HepG2 (cell line): Measurements from ENCODE around the gene BTBD19. TPM values are rescaled to one million over a fixed set of nuclear protein-coding genes. Genes with fewer than 3 reads are reported as not detected.
A peak's percentile ranks its signal among the peaks of the same experiment; 100 is the strongest.

Experiments used
- HNF4A ChIP-seq: sonication (generic); formaldehyde crosslinking; IDR thresholded peaks from 2 replicates; pipeline ENCODE4 v1.4.0; 2020; ENCODE audit warnings: missing genetic modification reagents
- KDM5B ChIP-seq: sonication (generic); formaldehyde crosslinking; IDR thresholded peaks from 2 replicates; pipeline ENCODE4 v1.4.0; 2020; ENCODE audit warnings: missing genetic modification reagents, mild to moderate bottlenecking, borderline replicate concordance
- MTA1 ChIP-seq: sonication (generic); formaldehyde crosslinking; IDR thresholded peaks from 2 replicates; pipeline ENCODE4 v1.4.0; 2020; ENCODE audit warnings: missing genetic modification reagents, mild to moderate bottlenecking, borderline replicate concordance
- NFIC ChIP-seq: IDR thresholded peaks from 2 replicates; pipeline ENCODE4 v1.6.1; 2012; ENCODE audit warnings: mild to moderate bottlenecking, low read length, inconsistent platforms
- NR2C2 ChIP-seq: sonication (generic); formaldehyde crosslinking; IDR thresholded peaks from 2 replicates; pipeline ENCODE4 v1.4.0; 2020; ENCODE audit warnings: missing genetic modification reagents, mild to moderate bottlenecking, moderate library complexity, borderline replicate concordance
- POLR2A ChIP-seq, 2 experiments: IDR thresholded peaks; 2 replicates each; pipeline ENCODE4 v1.6.1; 2011; ENCODE audit warnings: low read depth in 2 of 2, low read length in 2 of 2, mild to moderate bottlenecking in 1 of 2, moderate library complexity in 1 of 2; ENCODE audit not compliant: insufficient read depth in 1 of 2
- PRPF4 ChIP-seq: fragments of 200-400 bp; formaldehyde crosslinking; IDR thresholded peaks from 2 replicates; pipeline ENCODE4 v1.6.1; 2016; ENCODE audit warnings: low read length, low read depth; ENCODE audit not compliant: poor library complexity, severe bottlenecking
- RARA ChIP-seq: IDR thresholded peaks from 2 replicates; pipeline ENCODE4 v1.6.1; 2016; ENCODE audit warnings: missing genetic modification reagents, missing compliant biosample characterization
- SAP130 ChIP-seq: IDR thresholded peaks from 2 replicates; pipeline ENCODE4 v1.6.1; 2016; ENCODE audit warnings: low read depth
- ZNF225 ChIP-seq: sonication (generic); formaldehyde crosslinking; IDR thresholded peaks from 2 replicates; pipeline ENCODE4 v1.4.0; 2020; ENCODE audit warnings: mild to moderate bottlenecking, missing genetic modification reagents
- polyA plus RNA-seq, 8 experiments: library from polyadenylated mRNA; depleted of rRNA in 3 of 8; stranded (reverse) in 7 of 8; unstranded in 1 of 8; fragments of >200 nt; fragmentation: Illumina TruSeq in 4 of 8; extraction: Trizol in 4 of 8; gene quantifications; 2 replicates each; pipeline versions ENCODE4 v1.2.1 to v1.2.3, GENCODE V29; 2011 to 2016; ENCODE audit warnings: low read depth in 4 of 8, missing spikeins in 1 of 8, mixed read lengths in 1 of 8; ENCODE audit not compliant: insufficient read depth in 1 of 8
- total RNA-seq, 5 experiments: library from RNA; depleted of rRNA; stranded (reverse); fragments of >200 nt; fragmentation: Illumina TruSeq; extraction: Trizol; gene quantifications; 2 replicates each; pipeline ENCODE4 v1.2.3, GENCODE V29; 2016; ENCODE audit warnings: low read depth in 1 of 5
- TF ChIP-seq, protein P1 (sequence below): sonication (generic); formaldehyde crosslinking; IDR thresholded peaks from 2 replicates; pipeline ENCODE4 v1.5.0; 2020; ENCODE audit warnings: mild to moderate bottlenecking, missing genetic modification reagents, borderline replicate concordance
- TF ChIP-seq, protein P2 (sequence below): sonication (generic); formaldehyde crosslinking; IDR thresholded peaks from 2 replicates; pipeline ENCODE4 v1.4.0; 2020; ENCODE audit warnings: missing genetic modification reagents
- TF ChIP-seq, protein P3 (sequence below): sonication (generic); formaldehyde crosslinking; IDR thresholded peaks from 2 replicates; pipeline ENCODE4 v1.4.0; 2020; ENCODE audit warnings: missing genetic modification reagents, borderline replicate concordance

Gene BTBD19
- total and polyA plus RNA-seq, 2 of the 13 experiments (the other 11 are each of a cell fraction or from before 2014, with no cell fraction given) = 2.7 to 6.7 TPM

DNA sequence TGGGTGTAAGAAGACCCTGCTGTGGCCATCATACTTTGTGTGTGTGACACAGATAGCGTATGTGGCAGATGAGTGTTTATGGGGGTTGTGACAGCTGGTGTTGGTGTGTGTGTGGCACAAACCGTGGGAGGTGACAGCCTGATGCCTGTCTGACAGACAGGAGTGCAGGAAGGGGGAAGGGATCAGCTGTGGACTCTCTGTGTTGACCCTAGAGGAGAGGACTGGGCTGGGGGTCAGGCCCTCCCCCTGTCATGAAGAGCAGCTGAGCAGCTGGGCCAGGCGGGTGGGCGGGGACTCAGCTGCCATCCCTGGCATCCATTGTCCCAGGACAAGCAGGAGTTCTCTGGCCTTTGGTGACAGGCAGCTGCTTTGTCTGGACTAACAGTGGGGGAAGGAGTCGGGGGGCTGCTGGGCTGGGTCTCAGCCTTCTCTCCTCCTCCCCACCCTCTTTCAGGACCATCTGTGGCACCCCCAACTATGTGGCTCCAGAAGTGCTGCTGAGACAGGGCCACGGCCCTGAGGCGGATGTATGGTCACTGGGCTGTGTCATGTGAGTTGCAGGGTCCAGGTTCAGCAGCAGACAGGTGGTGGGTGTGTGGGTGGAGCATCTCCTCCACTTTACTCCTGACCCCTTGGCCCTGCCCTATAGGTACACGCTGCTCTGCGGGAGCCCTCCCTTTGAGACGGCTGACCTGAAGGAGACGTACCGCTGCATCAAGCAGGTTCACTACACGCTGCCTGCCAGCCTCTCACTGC is 5.8 kb upstream of the BTBD19 start (continued):
- TF ChIP-seq, protein P1, sequence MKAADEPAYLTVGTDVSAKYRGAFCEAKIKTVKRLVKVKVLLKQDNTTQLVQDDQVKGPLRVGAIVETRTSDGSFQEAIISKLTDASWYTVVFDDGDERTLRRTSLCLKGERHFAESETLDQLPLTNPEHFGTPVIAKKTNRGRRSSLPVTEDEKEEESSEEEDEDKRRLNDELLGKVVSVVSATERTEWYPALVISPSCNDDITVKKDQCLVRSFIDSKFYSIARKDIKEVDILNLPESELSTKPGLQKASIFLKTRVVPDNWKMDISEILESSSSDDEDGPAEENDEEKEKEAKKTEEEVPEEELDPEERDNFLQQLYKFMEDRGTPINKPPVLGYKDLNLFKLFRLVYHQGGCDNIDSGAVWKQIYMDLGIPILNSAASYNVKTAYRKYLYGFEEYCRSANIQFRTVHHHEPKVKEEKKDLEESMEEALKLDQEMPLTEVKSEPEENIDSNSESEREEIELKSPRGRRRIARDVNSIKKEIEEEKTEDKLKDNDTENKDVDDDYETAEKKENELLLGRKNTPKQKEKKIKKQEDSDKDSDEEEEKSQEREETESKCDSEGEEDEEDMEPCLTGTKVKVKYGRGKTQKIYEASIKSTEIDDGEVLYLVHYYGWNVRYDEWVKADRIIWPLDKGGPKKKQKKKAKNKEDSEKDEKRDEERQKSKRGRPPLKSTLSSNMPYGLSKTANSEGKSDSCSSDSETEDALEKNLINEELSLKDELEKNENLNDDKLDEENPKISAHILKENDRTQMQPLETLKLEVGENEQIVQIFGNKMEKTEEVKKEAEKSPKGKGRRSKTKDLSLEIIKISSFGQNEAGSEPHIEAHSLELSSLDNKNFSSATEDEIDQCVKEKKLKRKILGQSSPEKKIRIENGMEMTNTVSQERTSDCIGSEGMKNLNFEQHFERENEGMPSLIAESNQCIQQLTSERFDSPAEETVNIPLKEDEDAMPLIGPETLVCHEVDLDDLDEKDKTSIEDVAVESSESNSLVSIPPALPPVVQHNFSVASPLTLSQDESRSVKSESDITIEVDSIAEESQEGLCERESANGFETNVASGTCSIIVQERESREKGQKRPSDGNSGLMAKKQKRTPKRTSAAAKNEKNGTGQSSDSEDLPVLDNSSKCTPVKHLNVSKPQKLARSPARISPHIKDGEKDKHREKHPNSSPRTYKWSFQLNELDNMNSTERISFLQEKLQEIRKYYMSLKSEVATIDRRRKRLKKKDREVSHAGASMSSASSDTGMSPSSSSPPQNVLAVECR = peak; percentile 27; the same call in 1 of the 2 replicates
- TF ChIP-seq NFIC = no peak
- TF ChIP-seq KDM5B (CRISPR knock-in tag) = peak; percentile 19; the same call in 1 of the 2 replicates
- TF ChIP-seq, protein P2, sequence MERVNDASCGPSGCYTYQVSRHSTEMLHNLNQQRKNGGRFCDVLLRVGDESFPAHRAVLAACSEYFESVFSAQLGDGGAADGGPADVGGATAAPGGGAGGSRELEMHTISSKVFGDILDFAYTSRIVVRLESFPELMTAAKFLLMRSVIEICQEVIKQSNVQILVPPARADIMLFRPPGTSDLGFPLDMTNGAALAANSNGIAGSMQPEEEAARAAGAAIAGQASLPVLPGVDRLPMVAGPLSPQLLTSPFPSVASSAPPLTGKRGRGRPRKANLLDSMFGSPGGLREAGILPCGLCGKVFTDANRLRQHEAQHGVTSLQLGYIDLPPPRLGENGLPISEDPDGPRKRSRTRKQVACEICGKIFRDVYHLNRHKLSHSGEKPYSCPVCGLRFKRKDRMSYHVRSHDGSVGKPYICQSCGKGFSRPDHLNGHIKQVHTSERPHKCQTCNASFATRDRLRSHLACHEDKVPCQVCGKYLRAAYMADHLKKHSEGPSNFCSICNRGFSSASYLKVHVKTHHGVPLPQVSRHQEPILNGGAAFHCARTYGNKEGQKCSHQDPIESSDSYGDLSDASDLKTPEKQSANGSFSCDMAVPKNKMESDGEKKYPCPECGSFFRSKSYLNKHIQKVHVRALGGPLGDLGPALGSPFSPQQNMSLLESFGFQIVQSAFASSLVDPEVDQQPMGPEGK (CRISPR knock-in tag) = 0 out of 2 replicates have a peak, but pooled peaks have one; percentile 43
- TF ChIP-seq, protein P3, sequence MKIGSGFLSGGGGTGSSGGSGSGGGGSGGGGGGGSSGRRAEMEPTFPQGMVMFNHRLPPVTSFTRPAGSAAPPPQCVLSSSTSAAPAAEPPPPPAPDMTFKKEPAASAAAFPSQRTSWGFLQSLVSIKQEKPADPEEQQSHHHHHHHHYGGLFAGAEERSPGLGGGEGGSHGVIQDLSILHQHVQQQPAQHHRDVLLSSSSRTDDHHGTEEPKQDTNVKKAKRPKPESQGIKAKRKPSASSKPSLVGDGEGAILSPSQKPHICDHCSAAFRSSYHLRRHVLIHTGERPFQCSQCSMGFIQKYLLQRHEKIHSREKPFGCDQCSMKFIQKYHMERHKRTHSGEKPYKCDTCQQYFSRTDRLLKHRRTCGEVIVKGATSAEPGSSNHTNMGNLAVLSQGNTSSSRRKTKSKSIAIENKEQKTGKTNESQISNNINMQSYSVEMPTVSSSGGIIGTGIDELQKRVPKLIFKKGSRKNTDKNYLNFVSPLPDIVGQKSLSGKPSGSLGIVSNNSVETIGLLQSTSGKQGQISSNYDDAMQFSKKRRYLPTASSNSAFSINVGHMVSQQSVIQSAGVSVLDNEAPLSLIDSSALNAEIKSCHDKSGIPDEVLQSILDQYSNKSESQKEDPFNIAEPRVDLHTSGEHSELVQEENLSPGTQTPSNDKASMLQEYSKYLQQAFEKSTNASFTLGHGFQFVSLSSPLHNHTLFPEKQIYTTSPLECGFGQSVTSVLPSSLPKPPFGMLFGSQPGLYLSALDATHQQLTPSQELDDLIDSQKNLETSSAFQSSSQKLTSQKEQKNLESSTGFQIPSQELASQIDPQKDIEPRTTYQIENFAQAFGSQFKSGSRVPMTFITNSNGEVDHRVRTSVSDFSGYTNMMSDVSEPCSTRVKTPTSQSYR (CRISPR knock-in tag) = peak; percentile 64; the same call in 1 of the 2 replicates
- no peak for TF ChIP-seq MTA1
- 0 out of 4 replicates have a peak, but pooled peaks of 1 of the 2 experiments have one; percentile 34 for TF ChIP-seq POLR2A (IDR thresholded peaks at IDR 0.05; ENCODE audit: insufficient read depth in 1 of 2, low read depth in 2 of 2, low read length in 2 of 2)
- TF ChIP-seq ZNF225 (CRISPR knock-in tag) = 0 out of 2 replicates have a peak, but pooled peaks have one; percentile 10
- no peak for TF ChIP-seq NR2C2 (CRISPR knock-in tag)
- 0 out of 2 replicates have a peak, but pooled peaks have one; percentile 14 for TF ChIP-seq HNF4A
- TF ChIP-seq SAP130 (CRISPR knock-in tag) = peak; percentile 68
- no peak for TF ChIP-seq PRPF4
- 0 out of 2 replicates have a peak, but pooled peaks have one; percentile 15 for TF ChIP-seq RARA (CRISPR knock-in tag)
